NCI-H146 (cell line): ENCODE results near the gene LRRC75B.
"Not testable (repeated sequence)": the region's sequence is repeated elsewhere in the genome, so short reads cannot be mapped to it uniquely, and the experiment has no call there.

ENCODE experiments used
- DNase-seq: peaks from one replicate; lab custom pipeline; 2025; lab: John Stamatoyannopoulos, UW

LRRC75B gene

GRCh38 chr22:24592851-24593558, at the start of gene LRRC75B:
LRRC75B (minus strand) TSS chr22:24593073; CDS start chr22:24593039, 34 bp downstream.
- DNase-seq = peak; percentile 62

GRCh38 chr22:24642307-24642706, 49.4 kb upstream of the LRRC75B start:
- not testable (repeated sequence) for DNase-seq

- DNase-seq = not testable (repeated sequence)
Measured at GRCh38 chr22:24636513-24636912, 43.6 kb upstream of the LRRC75B start.

- DNase-seq = not testable (repeated sequence)
Measured at GRCh38 chr22:24634776-24635389, 42.0 kb upstream of the LRRC75B start.

GRCh38 chr22:24633231-24634023, 40.6 kb upstream of the LRRC75B start:
- DNase-seq = not testable (repeated sequence)

- DNase-seq = not testable (repeated sequence)
Measured at GRCh38 chr22:24632642-24633041, 39.8 kb upstream of the LRRC75B start.

- DNase-seq = not testable (repeated sequence)
Measured at GRCh38 chr22:24631430-24632122, 38.7 kb upstream of the LRRC75B start.

- DNase-seq = not testable (repeated sequence)
Measured at GRCh38 chr22:24630812-24631427, 38.0 kb upstream of the LRRC75B start.

- DNase-seq = not testable (repeated sequence)
Measured at GRCh38 chr22:24629069-24629468, 36.2 kb upstream of the LRRC75B start.

GRCh38 chr22:24627911-24628310, 35.0 kb upstream of the LRRC75B start:
- DNase-seq = not testable (repeated sequence)

GRCh38 chr22:24622596-24622995, 29.7 kb upstream of the LRRC75B start:
- DNase-seq = not testable (repeated sequence)

- DNase-seq = not testable (repeated sequence)
Measured at GRCh38 chr22:24621244-24621643, 28.4 kb upstream of the LRRC75B start.

GRCh38 chr22:24614794-24615193, 21.9 kb upstream of the LRRC75B start:
- DNase-seq = not testable (repeated sequence)

- not testable (repeated sequence) for DNase-seq
Measured at GRCh38 chr22:24609888-24610287, 17.0 kb upstream of the LRRC75B start.

GRCh38 chr22:24608327-24608726, 15.5 kb upstream of the LRRC75B start:
- DNase-seq = not testable (repeated sequence)

- DNase-seq = not testable (repeated sequence)
Measured at GRCh38 chr22:24607429-24607983, 14.6 kb upstream of the LRRC75B start.

GRCh38 chr22:24606340-24606739, 13.5 kb upstream of the LRRC75B start:
- DNase-seq = not testable (repeated sequence)

GRCh38 chr22:24603770-24604629, 11.1 kb upstream of the LRRC75B start:
- DNase-seq = peak; percentile 25

GRCh38 chr22:24602847-24603769, 10.2 kb upstream of the LRRC75B start, which contains the start of gene GGT1:
GGT1 (plus strand) TSS chr22:24603193; CDS start chr22:24611082, 7,889 bp downstream.
- DNase-seq = not testable (repeated sequence)
